ENCODE data around the gene FADS2.

The FADS2 gene

GRCh38 chr11:61828629-61829407 lies 718 bp downstream of the FADS2 start:
- DNase-seq: peak; percentile 53

GRCh38 chr11:61829806-61830205 lies 1.7 kb downstream of the FADS2 start:
- DNase-seq: no peak

- no peak for DNase-seq
These were observed 2.4 kb downstream of the FADS2 start for GRCh38 chr11:61830237-61831105.

GRCh38 chr11:61832207-61832606 lies 4.1 kb downstream of the FADS2 start:
- DNase-seq: no peak

GRCh38 chr11:61832754-61833153 lies 4.7 kb downstream of the FADS2 start:
- DNase-seq: no peak

GRCh38 chr11:61833471-61833870 lies 5.4 kb downstream of the FADS2 start:
- DNase-seq: no peak

- DNase-seq: no peak
These were observed 5.8 kb downstream of the FADS2 start for GRCh38 chr11:61833926-61834277.

GRCh38 chr11:61834278-61835048 lies 6.4 kb downstream of the FADS2 start:
- DNase-seq: no peak

GRCh38 chr11:61836193-61836592 lies 8.1 kb downstream of the FADS2 start:
- DNase-seq: no peak

- DNase-seq: no peak
These were observed 9.4 kb downstream of the FADS2 start for GRCh38 chr11:61837411-61838005.

GRCh38 chr11:61838501-61838900 lies 10.4 kb downstream of the FADS2 start:
- DNase-seq: no peak

- no peak for DNase-seq
These were observed 10.8 kb downstream of the FADS2 start for GRCh38 chr11:61838921-61839320.

- DNase-seq: no peak
These were observed 11.6 kb downstream of the FADS2 start for GRCh38 chr11:61839742-61840141.

- no peak for DNase-seq
These were observed 12.3 kb downstream of the FADS2 start for GRCh38 chr11:61840371-61840770.

- DNase-seq: no peak
These were observed 13.8 kb downstream of the FADS2 start for GRCh38 chr11:61841636-61842527.

- DNase-seq: no peak
These were observed 14.4 kb downstream of the FADS2 start for GRCh38 chr11:61842528-61842820.

- DNase-seq: no peak
These were observed 16.9 kb downstream of the FADS2 start for GRCh38 chr11:61844909-61845565.

GRCh38 chr11:61846362-61847020 lies 18.4 kb downstream of the FADS2 start:
- DNase-seq: no peak

- no peak for DNase-seq
These were observed 19.9 kb downstream of the FADS2 start for GRCh38 chr11:61847914-61848581.

- no peak for DNase-seq
These were observed 20.5 kb downstream of the FADS2 start for GRCh38 chr11:61848631-61849030.

Measured in COR-L47 (cell line).